ENCODE results near the gene CDH12. TPM values are rescaled to one million over a fixed set of nuclear protein-coding genes. Genes with fewer than 3 reads are reported as not detected.

The CDH12 gene
- total and polyA plus RNA-seq, 2 donors (not counting 3 experiments of a cell fraction or from before 2014, with no cell fraction given): 0.03 TPM; not detected in 1

- intact Hi-C loops (cut with micrococcal nuclease) (no loop called here), dilution Hi-C loops (cut with MboI; ENCODE audit: extremely low pct_ligation_motif_present, low sequenced_read_pairs) (no loop called here)
- POLR2A ChIA-PET: no interaction called here
- Histone ChIP-seq H2AFZ (ENCODE audit: low read depth, low read length) (no peak overlapping the region), H3K79me2 (ENCODE audit: control insufficient read depth, insufficient read depth, low read length) (no peaks in the 10 kb centered on the region), H3K4me2 (ENCODE audit: insufficient read depth, low read length) (no peak overlapping the region), H3K27ac (ENCODE audit: insufficient read depth, low read depth, low read length) (no peak overlapping the region), H3K36me3 (ENCODE audit: control insufficient read depth in 2 of 2, extremely low read depth in 1 of 2, insufficient read depth in 2 of 2, low read length in 2 of 2) (no peaks in the 10 kb centered on the region), H3K4me1 (ENCODE audit: control insufficient read depth, extremely low read depth, insufficient read depth, low read length) (no peaks in the 10 kb centered on the region), H3K9me3 (replicated peaks; ENCODE audit: control insufficient read depth, insufficient read depth, low read length) (no peaks in the 10 kb centered on the region), H3K9me1 (replicated peaks; ENCODE audit: control insufficient read depth, extremely low read depth, insufficient read depth, low read length) (no peaks in the 10 kb centered on the region), H3K9ac (replicated peaks; ENCODE audit: extremely low read depth, insufficient read depth, low read length) (no peak overlapping the region), H3K27me3 (ENCODE audit: control insufficient read depth in 2 of 2, insufficient read depth in 2 of 2, low read length in 2 of 2) (no peaks in the 10 kb centered on the region), H3K4me3 (replicated peaks in 1 of 3; ENCODE audit: insufficient read depth in 1 of 3, low read depth in 1 of 3, low read length in 3 of 3) (no peak overlapping the region), H4K20me1 (replicated peaks; ENCODE audit: control insufficient read depth, extremely low read depth, insufficient read depth, low read length) (no peaks in the 10 kb centered on the region)
- BruUV-seq (replicated peaks): no TSS peak
- FAIRE-seq (no peak), DNase-seq (ENCODE audit: low read depth, low spot score) (no peak)
- CTCF ChIA-PET: no interaction called here
- no peak for TF ChIP-seq MAX (IDR thresholded peaks at IDR 0.05; ENCODE audit: insufficient read depth, insufficient read length)
- no peak for TF ChIP-seq CTCF (IDR thresholded peaks at IDR 0.05; ENCODE audit: extremely low read depth in 1 of 2, insufficient read depth in 1 of 2, low read depth in 1 of 2, low read length in 2 of 2)
- no peak for TF ChIP-seq JUN (IDR thresholded peaks at IDR 0.05; ENCODE audit: borderline replicate concordance, insufficient read depth, insufficient read length, low read depth)
- TF ChIP-seq FOS (IDR thresholded peaks at IDR 0.05; ENCODE audit: borderline replicate concordance, insufficient read depth, low read length): no peak
Observed at GRCh38 chr5:22431406-22431805, 421.7 kb downstream of the CDH12 start.

- H3K4me3 ChIP-seq (replicated peaks in 1 of 3; ENCODE audit: insufficient read depth in 1 of 3, low read depth in 1 of 3, low read length in 3 of 3): no peak overlapping the region
- H4K20me1 ChIP-seq (replicated peaks; ENCODE audit: control insufficient read depth, extremely low read depth, insufficient read depth, low read length): no peaks in the 10 kb centered on the region
- intact Hi-C loops (cut with micrococcal nuclease) (no loop called here), dilution Hi-C loops (cut with MboI; ENCODE audit: extremely low pct_ligation_motif_present, low sequenced_read_pairs) (no loop called here)
- no peak overlapping the region for H3K4me2 ChIP-seq (ENCODE audit: insufficient read depth, low read length)
- ChIA-PET POLR2A (no interaction called here), CTCF (no interaction called here)
- no peak overlapping the region for H3K27ac ChIP-seq (ENCODE audit: insufficient read depth, low read depth, low read length)
- H3K9me3 ChIP-seq (replicated peaks; ENCODE audit: control insufficient read depth, insufficient read depth, low read length): no peaks in the 10 kb centered on the region
- no peaks in the 10 kb centered on the region for H3K79me2 ChIP-seq (ENCODE audit: control insufficient read depth, insufficient read depth, low read length)
- no peaks in the 10 kb centered on the region for H3K4me1 ChIP-seq (ENCODE audit: control insufficient read depth, extremely low read depth, insufficient read depth, low read length)
- TF ChIP-seq GATA2 (IDR thresholded peaks at IDR 0.05; ENCODE audit: insufficient read depth, insufficient read length, low read depth, low read length) (no peak), POLR2AphosphoS5 (IDR thresholded peaks at IDR 0.05; ENCODE audit: insufficient read depth, low read depth, low read length) (no peak), FOS (IDR thresholded peaks at IDR 0.05; ENCODE audit: borderline replicate concordance, insufficient read depth, low read length) (no peak), EZH2 (IDR thresholded peaks at IDR 0.05; ENCODE audit: borderline replicate concordance, low read depth, low read length, severe bottlenecking) (no peak), MAX (IDR thresholded peaks at IDR 0.05; ENCODE audit: insufficient read depth, insufficient read length) (no peak)
- no peaks in the 10 kb centered on the region for H3K9me1 ChIP-seq (replicated peaks; ENCODE audit: control insufficient read depth, extremely low read depth, insufficient read depth, low read length)
- no TSS peak for BruUV-seq (replicated peaks)
- no peaks in the 10 kb centered on the region for H3K36me3 ChIP-seq (ENCODE audit: control insufficient read depth in 2 of 2, extremely low read depth in 1 of 2, insufficient read depth in 2 of 2, low read length in 2 of 2)
- no peak for FAIRE-seq
- DNase-seq (ENCODE audit: low read depth, low spot score): no peak
- no peak overlapping the region for H2AFZ ChIP-seq (ENCODE audit: low read depth, low read length)
- no peak overlapping the region for H3K9ac ChIP-seq (replicated peaks; ENCODE audit: extremely low read depth, insufficient read depth, low read length)
- H3K27me3 ChIP-seq (ENCODE audit: control insufficient read depth in 2 of 2, insufficient read depth in 2 of 2, low read length in 2 of 2): no peaks in the 10 kb centered on the region
Observed at GRCh38 chr5:22411554-22412349, 441.4 kb downstream of the CDH12 start.

All from endothelial cell of umbilical vein (primary cell).